NCI-H1105 (cell line): ENCODE results near the gene SDK2.

Experiments
- DNase-seq: peaks from one replicate; lab custom pipeline; 2025; lab: John Stamatoyannopoulos, UW

The SDK2 gene

GRCh38 chr17:73420897-73421296 is 223.3 kb downstream of the SDK2 start:
- DNase-seq = no peak

- no peak for DNase-seq
Measured at GRCh38 chr17:73419881-73420280, 224.4 kb downstream of the SDK2 start.

GRCh38 chr17:73419051-73419450 is 225.2 kb downstream of the SDK2 start:
- no peak for DNase-seq

GRCh38 chr17:73415782-73416181 is 228.5 kb downstream of the SDK2 start:
- DNase-seq = no peak

GRCh38 chr17:73414171-73414955 is 229.9 kb downstream of the SDK2 start:
- no peak for DNase-seq

GRCh38 chr17:73412914-73413313 is 231.3 kb downstream of the SDK2 start:
- no peak for DNase-seq

- no peak for DNase-seq
Measured at GRCh38 chr17:73411313-73411747, 232.9 kb downstream of the SDK2 start.

GRCh38 chr17:73410586-73411312 is 233.5 kb downstream of the SDK2 start:
- no peak for DNase-seq

GRCh38 chr17:73404246-73404645 is 240.0 kb downstream of the SDK2 start:
- DNase-seq = no peak

- no peak for DNase-seq
Measured at GRCh38 chr17:73402466-73402865, 241.8 kb downstream of the SDK2 start.

- no peak for DNase-seq
Measured at GRCh38 chr17:73401911-73402310, 242.3 kb downstream of the SDK2 start.

- no peak for DNase-seq
Measured at GRCh38 chr17:73400915-73401545, 243.2 kb downstream of the SDK2 start.

GRCh38 chr17:73399056-73399455 is 245.2 kb downstream of the SDK2 start:
- DNase-seq = no peak

GRCh38 chr17:73397856-73398540 is 246.2 kb downstream of the SDK2 start:
- DNase-seq = no peak

- DNase-seq = no peak
Measured at GRCh38 chr17:73397278-73397826, 246.9 kb downstream of the SDK2 start.

- no peak for DNase-seq
Measured at GRCh38 chr17:73396431-73397277, 247.6 kb downstream of the SDK2 start.

- DNase-seq = no peak
Measured at GRCh38 chr17:73394512-73395450, 249.5 kb downstream of the SDK2 start.

- no peak for DNase-seq
Measured at GRCh38 chr17:73393962-73394361, 250.3 kb downstream of the SDK2 start.

- DNase-seq = no peak
Measured at GRCh38 chr17:73393381-73393780, 250.9 kb downstream of the SDK2 start.
